Measurements from ENCODE around the gene GPD2. TPM values are rescaled to one million over a fixed set of nuclear protein-coding genes. Genes with fewer than 3 reads are reported as not detected.
"Not testable (repeated sequence)": the region's sequence is repeated elsewhere in the genome, so short reads cannot be mapped to it uniquely, and the experiment has no call there.

Gene GPD2
- polyA plus RNA-seq, 1 donor, result 11.8 TPM

DNA sequence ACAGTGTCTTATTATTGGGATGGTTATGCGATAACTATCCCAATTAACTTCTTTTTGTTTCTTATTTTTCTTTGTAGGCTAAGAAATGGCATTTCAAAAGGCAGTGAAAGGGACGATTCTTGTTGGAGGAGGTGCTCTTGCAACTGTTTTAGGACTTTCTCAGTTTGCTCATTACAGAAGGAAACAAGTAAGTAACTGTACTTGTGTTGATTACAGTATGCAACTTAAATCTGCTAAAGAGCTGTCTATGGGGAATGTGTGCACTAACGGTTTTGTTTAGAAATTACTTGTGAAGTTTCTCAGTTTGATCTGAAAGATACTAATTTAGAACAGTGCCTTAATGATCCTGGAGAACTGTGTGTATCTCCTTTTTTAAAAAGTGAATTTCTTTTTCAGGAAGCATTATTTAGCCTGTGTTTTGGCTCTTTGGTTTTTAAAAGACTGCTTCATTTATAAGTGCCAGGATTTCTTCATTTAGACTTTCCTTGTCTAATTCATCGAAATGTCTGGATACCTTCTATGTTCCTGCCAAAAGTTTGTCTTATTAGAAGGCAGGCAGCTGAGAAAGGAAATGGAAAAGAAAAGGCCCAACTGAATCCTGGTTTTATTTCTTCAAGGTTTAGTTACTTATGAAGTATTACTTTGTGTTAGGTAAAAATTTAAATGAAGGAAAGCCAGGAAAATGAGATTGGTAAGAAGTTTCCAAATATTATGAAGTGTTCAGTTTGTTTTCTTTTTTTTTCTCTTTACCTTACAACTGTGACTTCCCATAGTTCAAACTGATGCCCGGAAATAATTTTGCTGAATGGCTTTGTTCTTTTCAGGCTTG lies 40.1 kb downstream of the GPD2 start:
- no peak for DNase-seq (ENCODE audit: low read depth)

DNA sequence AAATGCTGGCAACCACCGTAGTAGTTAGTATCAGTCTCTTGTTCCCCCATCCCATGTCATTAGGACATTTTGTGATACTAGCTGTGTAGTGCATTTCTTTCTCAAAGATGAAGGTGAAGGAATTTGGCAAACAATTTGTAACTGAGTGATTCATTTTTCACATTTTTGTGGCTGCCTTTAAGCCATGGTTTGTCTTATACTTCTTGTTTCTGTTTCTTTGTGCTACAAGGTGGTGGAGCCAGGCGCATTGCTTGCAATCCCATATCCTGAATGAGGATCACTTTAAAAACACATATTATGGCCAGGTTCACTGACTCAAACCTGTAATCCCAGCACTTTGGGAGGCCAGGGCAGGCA lies 40.6 kb downstream of the GPD2 start:
- no peak for DNase-seq (ENCODE audit: low read depth)

DNA sequence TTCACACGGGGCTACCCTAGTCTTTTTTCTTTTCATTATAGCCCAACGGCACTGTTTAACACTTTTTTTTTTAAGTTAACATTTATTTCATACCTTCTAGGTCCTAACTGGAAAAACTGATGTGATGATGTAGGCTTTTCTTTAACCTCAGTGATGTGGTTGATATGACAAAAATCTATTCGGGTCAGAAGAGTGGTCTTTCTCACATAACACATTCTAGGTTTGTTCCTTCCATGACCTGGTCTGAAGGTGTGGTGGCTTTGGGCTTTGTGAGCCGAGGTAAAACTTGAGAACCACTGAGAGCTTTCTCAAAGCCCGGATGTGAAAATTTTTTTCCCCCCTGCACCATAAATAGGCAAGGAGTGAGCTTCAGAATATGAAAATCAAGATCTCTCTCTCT lies 44.2 kb downstream of the GPD2 start:
- no peak for DNase-seq (ENCODE audit: low read depth)

DNA sequence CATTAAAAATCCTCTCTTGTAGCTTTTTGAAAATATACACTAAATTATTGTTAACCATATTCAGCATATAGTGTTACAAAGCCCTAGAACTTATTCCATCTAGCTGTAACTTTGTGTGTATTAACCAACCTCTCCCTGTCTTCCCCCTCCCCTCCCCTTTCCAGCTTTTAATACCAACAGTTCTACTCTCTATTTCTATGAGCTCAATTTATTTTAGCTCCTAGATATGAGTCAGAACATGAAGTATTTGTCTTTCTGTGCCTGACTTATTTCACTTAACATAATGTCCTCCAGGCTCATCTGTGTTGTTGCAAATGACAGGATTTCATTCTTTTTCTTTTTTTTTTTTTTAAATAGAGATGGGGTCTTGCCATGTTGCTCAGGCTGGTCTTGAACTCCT lies 45.1 kb downstream of the GPD2 start:
- DNase-seq (ENCODE audit: low read depth), result no peak

DNA sequence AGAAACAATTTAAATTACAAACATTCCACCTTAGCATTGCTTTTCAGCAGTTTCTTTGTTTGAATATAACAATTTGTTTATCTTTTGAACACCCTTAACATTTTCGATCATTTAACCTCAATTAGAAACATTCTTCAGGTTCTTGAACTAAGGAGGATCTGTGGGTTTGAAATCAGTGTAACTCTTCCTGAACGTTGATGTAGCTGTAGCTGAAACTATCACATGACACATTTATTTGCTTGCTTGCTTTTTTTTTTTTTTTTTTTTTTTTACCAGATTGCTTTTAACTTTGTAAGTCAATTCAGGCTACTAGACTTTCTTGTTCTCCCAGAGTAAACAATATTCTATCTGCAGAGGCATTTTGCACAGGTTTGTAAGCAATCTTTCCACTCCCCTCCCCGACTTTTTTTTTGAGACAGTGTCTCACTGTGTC lies 47.6 kb downstream of the GPD2 start:
- DNase-seq (ENCODE audit: low read depth), result no peak

DNA sequence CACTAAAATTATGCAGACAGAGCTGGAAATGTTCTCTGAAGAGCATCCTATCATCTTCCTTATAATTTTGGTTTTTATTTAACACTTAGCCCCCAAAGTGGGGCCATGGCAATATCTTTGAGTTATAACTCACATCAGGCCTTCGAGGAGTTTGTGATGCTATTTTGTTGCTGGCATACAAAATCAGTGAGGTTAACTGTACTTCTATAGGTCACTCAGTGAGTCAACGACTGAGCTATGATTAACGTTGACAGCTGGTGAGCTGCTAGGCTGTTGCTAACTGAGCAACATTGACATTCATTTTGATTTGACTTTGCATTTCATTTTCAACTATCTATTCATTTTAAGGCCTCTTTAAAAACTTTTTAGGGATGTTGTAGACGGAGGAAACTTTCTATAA lies 50.0 kb downstream of the GPD2 start:
- no peak for DNase-seq (ENCODE audit: low read depth)

DNA sequence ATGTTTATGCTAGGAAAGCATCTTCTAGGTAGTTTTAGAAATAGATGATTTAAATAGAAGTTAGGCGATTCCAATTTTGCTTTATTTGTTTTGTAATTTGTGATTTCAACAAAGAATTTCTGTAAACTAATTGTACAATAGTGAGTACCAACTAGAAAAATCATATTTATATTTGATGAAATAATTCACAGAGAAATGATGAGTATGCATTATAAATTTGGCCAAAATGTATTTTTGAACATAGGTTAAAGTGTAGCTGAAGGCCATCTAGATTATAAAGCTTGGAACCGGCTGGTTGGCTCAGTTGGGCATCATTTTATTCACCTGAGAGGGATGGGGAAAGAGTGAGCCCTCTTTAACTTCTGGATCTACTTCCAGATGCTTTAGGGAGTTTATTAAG lies 50.4 kb downstream of the GPD2 start:
- DNase-seq (ENCODE audit: low read depth), result no peak

DNA sequence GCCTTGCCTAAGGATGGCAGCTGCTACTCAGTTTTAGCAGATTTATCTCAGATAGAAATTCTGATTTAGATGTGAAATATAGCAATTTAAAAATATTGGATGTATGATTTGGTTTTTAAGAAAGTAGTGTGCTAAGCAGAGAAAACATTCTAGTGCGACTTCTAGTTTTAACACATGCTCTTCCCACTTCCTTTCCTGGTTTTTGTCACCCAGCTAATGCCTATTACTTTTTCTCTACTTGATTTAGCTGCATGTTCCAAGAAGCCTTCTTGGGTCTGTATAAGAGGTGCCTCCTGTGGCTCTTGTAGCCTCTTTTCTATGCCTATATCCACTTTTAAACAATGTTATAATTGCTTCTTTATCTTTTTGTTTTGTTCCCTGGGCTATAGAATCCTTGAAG lies 53.0 kb downstream of the GPD2 start:
- no peak for DNase-seq (ENCODE audit: low read depth)

DNA sequence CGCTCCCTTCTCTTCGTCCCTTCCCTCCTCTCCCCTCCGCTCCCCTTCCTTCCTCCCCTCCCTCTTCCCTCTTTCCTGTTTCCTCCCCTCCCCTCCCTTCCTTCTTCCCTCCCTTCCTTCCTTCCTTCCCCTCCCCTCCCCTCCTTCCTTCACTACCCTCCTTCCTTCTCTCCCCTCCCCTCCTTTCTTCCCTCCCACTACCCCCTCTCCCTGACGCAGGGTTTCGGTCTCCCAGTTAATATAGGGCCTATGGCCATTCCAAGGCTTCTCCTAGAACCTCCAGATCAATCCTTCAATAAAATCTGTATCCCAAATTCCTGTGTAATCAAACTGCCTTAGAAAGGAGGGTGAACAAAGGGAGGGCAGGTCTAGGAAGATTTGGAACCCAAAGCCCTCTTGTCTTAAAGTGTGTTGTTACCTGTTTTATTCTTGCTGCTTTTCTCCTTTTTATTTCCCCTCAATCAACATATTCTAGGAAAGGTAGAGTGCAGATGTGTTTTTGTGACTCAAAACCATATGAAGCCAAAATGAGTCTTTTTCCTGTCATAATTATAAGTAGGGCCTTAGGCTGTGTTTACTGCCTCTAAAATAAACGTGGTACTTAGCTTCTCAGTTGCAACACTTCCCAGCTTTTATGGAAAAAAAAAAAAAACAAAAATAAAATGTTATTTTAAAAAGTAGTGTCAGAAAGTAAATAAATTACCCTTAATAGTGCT lies 53.7 kb downstream of the GPD2 start:
- DNase-seq (ENCODE audit: low read depth), result no peak

DNA sequence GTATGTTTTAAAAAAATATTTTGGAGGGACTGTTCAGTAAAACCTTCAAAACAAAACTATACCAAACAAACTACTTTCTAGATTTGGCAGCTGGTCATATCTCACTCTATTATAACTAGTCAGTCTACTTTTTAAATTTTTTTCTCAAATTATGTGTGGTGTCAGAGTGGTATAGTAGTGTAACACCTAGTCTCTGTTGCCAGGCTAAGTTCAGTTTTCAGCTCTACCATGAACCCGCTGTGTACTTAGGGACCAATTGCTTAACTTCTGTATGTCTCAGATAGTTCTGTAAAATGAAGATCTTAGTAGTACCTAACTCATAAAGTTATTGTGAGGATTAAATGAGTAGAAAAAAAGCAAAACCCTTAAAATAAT lies 54.3 kb downstream of the GPD2 start:
- no peak for DNase-seq (ENCODE audit: low read depth)

DNA sequence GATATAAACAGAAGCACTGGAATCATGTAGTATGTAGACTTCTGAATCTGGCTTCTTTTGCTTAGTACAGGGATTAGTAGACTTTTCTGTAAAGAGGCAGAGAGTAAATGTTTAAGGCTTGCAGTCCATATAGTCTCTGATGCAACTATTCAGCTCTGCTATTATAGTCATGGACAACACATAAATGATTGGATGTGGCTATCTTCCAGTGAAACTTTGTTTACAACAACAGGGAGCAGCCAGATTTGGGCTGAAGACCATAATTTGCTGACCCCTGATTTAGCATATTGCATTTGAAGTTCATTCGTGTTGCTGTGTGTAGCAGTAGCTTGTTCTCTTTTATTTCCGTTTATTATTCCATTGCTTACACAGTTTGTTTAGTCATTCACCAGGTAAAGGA lies 55.0 kb downstream of the GPD2 start:
- DNase-seq (ENCODE audit: low read depth), result no peak

DNA sequence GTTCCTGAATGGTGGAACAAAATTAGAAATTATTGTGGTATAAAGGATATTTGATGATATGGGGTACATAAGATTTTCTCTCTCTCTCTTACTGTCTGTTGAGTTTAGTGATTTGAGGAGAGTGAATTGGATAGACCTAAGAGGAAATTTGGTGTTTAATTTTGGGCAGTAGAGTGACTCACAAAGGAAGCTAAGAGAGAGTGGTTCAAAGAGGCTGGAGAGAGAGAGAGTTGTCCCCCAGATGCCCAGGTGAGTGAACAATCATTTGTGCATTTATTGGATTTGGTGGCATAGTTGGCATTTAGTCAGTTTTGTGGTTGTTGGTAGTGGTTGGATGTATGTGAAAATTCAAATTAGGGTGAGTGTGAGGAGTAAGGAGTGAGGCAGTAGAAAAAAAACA lies 56.8 kb downstream of the GPD2 start:
- DNase-seq (ENCODE audit: low read depth), result no peak

DNA sequence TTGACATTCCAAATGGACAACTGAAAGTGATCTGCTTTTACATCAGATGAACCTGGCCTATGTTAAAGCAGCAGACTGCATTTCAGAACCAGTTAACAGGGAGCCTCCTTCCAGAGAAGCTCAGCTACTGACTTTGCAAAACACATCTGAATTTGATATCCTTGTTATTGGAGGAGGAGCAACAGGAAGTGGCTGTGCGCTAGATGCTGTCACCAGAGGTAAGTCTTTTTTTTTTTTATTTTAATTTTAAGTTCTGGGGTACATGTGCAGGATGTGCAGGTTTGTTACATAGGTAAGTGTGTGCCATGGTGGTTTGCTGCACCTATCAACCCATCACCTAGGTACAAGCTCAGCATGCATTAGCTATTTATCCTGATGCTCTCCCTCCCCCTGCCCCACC lies 59.8 kb downstream of the GPD2 start:
- DNase-seq (ENCODE audit: low read depth), result not testable (repeated sequence)

DNA sequence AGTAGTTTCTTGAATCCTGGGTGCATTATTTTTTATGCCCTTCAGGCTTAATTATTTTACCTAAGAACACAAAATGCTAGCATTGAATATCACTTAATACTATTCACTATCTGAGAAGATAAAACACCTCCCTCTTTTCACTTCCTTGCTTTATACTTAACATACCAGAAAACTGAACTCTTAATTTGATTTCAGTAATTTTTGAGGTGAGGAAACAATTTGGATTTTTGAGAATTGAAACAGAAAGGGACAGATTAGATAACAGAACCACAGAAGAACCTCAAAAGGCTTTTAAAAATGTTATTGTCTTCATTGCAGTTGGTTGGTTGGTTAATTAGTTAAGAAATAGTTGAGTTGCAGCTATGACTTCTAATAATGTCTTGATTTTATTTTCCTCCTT lies 69.5 kb downstream of the GPD2 start:
- no peak for DNase-seq (ENCODE audit: low read depth)

DNA sequence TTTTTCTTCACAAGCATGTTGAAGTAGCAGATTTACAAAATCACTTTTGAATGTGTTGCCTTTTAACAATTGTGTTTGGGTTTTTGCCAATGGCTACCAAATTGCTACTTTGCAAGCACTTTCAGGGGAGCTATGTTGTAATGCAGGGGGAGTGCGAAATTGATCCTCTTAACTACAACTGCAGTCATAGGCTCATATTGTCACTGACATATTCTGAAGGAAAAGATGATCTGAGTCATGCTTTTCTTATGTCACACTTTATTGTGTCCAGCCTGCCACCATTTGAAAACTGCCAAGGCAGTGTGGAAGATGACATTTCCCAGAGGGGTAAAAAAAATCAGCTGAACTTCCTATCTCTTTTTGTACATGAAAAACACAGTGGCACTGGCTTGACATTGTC lies 74.9 kb downstream of the GPD2 start:
- no peak for DNase-seq (ENCODE audit: low read depth)

DNA sequence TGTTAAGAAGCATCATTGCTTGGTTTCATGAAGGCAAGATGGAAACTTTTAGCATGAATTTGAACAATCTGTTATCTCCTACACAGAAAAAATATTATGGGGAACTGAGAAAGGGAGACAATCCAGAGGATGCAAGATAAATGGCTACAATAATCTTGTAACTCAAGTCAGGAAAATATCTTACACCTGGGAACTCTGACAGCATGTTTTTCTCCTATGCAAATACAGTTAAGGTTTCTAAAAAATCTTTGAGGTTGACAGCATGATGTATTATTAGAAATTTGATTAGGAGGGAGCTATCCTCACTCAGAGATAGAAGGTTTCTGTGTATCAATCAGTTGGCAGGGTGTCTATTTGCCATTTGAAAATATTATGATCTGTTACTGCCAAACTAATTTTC lies 75.6 kb downstream of the GPD2 start:
- no peak for DNase-seq (ENCODE audit: low read depth)

DNA sequence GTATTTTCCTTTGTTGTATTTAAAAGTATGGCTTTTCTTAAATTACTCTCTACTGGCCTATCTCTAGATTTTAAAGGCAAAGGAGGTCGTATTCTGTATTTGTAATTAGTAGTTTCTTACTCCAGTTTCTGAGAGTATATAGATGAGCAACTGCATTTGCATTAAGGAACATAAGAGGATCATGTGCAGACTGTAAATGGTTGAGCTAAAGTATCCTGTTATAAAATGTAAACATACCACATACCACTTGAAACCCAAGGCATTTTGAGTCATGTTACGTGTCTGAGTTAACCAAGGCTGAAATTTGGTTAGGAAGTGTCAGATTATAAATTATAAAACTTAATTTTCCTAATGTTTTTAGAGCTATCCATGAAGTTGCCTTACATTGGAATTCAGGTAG lies 76.3 kb downstream of the GPD2 start:
- no peak for DNase-seq (ENCODE audit: low read depth)

DNA sequence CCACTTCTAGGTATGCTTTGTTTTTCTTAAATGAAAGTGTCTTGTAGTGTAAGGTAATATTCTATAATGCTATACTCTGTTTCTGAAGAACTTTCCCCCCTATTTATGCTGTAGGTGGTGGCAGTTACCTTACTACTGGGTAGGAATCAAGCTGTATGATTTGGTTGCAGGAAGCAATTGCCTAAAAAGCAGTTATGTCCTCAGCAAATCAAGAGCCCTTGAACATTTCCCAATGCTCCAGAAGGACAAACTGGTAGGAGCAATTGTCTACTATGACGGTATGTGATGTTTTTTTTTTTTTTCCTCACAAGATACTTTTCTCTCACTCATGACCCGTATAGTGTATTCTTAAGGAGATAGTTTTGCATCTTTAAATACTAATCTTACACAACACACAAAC lies 77.0 kb downstream of the GPD2 start:
- DNase-seq (ENCODE audit: low read depth), result no peak

DNA sequence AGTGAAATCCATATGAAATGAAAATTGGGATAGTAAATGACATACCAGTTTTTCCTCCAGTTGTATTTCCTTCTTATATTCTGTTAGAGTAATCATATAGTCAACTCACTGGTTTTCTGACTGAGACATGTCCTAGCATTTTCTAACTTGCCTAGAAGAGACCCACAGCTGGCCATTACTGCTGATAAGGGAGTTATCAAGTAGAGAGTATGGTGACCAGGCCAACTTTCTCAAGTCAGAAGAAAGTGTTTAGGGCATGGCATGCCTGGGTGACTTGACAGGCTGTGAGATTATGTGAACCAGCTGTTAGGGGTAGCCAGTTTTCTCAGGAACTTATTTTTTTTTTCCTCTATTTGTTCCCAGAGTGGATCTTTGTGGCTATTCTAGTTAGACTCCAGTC lies 81.2 kb downstream of the GPD2 start:
- DNase-seq (ENCODE audit: low read depth), result no peak

DNA sequence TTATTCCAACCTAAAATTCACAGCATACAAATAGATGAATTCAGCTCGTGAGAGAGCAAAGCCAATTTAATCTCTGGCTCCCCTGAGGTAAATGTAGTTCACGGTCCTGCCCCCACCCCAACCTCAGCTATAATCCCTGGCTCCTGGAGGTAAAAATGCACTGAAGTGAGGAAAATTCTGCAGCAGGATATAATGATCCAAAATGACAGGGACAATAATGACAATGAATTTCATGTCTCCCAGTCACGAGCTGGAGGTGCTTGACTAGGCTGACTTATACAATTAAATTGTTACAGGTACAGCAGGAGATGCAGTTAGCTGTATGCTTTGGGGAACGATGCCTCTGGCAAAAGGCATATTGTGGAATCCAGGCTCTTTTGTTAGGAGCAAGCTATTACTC lies 82.0 kb downstream of the GPD2 start:
- no peak for DNase-seq (ENCODE audit: low read depth)

DNA sequence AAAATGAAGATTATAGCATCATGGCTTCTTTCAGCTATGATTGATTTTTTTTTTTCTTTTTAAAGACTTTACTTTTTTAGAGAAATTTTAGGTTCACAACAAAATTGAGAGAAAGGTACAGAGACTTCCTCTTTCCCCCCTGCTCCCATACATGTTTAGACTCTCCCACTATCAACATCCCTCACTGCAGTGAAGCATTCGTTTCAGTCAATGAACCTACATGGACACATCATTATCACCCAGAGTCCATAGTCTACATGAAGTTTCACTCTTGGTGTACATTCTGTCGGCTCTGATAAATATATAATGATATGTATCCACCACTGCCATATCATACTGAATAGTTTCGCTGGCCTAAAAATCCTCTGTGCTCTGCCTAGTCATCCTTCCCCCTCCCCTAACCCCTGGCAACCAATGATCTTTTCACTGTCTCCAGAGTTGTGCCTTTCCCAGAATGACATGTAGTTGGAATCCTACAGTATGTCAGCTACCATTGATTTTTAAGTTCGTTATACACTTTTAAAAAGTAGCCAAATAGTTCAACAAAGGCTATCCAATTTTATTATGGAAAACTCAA lies 86.8 kb downstream of the GPD2 start:
- no peak for DNase-seq (ENCODE audit: low read depth)

DNA sequence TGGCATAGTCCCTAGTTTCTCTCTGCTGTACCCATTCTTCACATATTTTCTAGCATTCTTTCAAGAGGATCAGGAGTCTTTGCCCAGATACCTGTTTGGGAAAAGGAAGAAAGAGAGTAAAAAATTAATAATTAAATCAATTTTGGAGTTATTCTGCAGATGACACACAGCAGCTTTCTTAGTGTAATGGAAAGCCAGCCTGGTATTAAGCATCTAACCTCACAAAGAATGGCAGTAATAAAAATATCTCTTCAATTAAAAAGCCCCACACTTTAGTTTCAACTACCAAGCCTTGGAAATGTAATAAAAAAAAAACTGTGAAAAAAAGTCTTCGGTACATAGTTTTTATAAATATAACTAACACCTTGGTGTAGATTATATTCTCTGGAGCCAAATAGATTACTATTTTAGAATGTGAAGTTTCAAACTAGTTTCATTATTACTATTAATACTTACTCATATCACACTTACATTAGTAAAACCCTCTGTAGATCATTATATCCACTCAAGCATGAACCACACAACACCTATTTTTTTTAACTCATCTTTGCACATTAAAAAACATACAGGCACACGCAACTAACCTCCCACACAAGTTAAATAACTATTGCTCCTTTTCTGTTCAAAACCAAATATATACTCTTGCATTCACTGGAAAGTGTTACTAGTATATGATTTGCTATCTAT lies 90.9 kb downstream of the GPD2 start:
- no peak for DNase-seq (ENCODE audit: low read depth)

DNA sequence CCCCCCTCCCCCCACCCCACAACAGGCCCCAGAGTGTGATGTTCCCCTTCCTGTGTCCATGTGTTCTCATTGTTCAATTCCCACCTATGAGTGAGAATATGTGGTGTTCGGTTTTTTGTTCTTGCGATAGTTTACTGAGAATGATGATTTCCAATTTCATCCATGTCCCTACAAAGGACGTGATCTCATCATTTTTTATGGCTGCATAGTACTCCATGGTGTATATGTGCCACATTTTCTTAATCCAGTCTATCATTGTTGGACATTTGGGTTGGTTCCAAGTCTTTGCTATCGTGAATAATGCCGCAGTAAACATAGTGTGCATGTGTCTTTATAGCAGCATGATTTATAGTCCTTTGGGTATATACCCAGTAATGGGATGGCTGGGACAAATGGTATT lies 92.4 kb downstream of the GPD2 start:
- DNase-seq (ENCODE audit: low read depth), result not testable (repeated sequence)

All from forelimb muscle (tissue), 1 donor.